Liver (tissue), 9 donors: ENCODE data around the gene MACROH2A1. TPM values are rescaled to one million over a fixed set of nuclear protein-coding genes. Genes with fewer than 3 reads are reported as not detected.

Experiments
- DNase-seq: peaks from one replicate; pipeline ENCODE4 v3.0.0-alpha.2; 2017; ENCODE audit warnings: low spot score
- H3K27ac ChIP-seq, 2 donors: one replicate each; pipeline ENCODE4 v1.7.0; 2013; ENCODE audit warnings: inconsistent platforms in 2 of 2, low read length in 2 of 2, control low read depth in 1 of 2, low read depth in 1 of 2, mild to moderate bottlenecking in 1 of 2
- H3K27me3 ChIP-seq, 4 donors: one replicate each; pipeline versions ENCODE4 v1.6.1 to v1.7.0; 2013; ENCODE audit warnings: low read length in 3 of 4, inconsistent platforms in 1 of 4, mild to moderate bottlenecking in 1 of 4, moderate library complexity in 1 of 4; ENCODE audit not compliant: control insufficient read depth in 4 of 4, insufficient read depth in 4 of 4
- H3K36me3 ChIP-seq, 4 donors: one replicate each; pipeline versions ENCODE4 v1.6.1 to v1.7.0; 2013; ENCODE audit warnings: low read length in 3 of 4, mild to moderate bottlenecking in 3 of 4, low read depth in 1 of 4, moderate library complexity in 1 of 4; ENCODE audit not compliant: control insufficient read depth in 4 of 4, insufficient read depth in 3 of 4
- H3K4me1 ChIP-seq, 4 donors: one replicate each; pipeline versions ENCODE4 v1.6.1 to v1.7.0; 2013; ENCODE audit warnings: low read length in 3 of 4, mild to moderate bottlenecking in 3 of 4, moderate library complexity in 1 of 4; ENCODE audit not compliant: control insufficient read depth in 4 of 4, insufficient read depth in 4 of 4
- H3K4me3 ChIP-seq, 3 donors: one replicate each; pipeline versions ENCODE4 v1.6.1 to v1.7.0; 2013; ENCODE audit warnings: low read length in 3 of 3, control low read depth in 1 of 3, low read depth in 1 of 3, mild to moderate bottlenecking in 1 of 3
- H3K9ac ChIP-seq, 2 donors: one replicate each; pipeline ENCODE4 v1.7.0; 2013; ENCODE audit warnings: low read length in 2 of 2, mild to moderate bottlenecking in 2 of 2, moderate library complexity in 2 of 2, control low read depth in 1 of 2, low read depth in 1 of 2
- H3K9me3 ChIP-seq, 4 donors: one replicate each; pipeline versions ENCODE4 v1.6.1 to v1.7.0; 2013; ENCODE audit warnings: low read length in 3 of 4; ENCODE audit not compliant: control insufficient read depth in 4 of 4
- ATF3 ChIP-seq: IDR thresholded peaks from 2 replicates; pipeline ENCODE4 v1.6.1; 2016; ENCODE audit warnings: antibody characterized with exemption
- CTCF ChIP-seq: fragments of 150-350 bp; IDR thresholded peaks from 2 replicates; pipeline ENCODE4 v1.5.1; 2017; ENCODE audit warnings: improper control_type of control experiment, low read depth, low read length; ENCODE audit not compliant: missing input control
- EGR1 ChIP-seq, 2 donors: IDR thresholded peaks; 2 replicates each; pipeline ENCODE4 v1.6.1; 2016 to 2018; ENCODE audit warnings: antibody characterized with exemption in 2 of 2, low read depth in 2 of 2
- FOXA1 ChIP-seq: IDR thresholded peaks from 2 replicates; pipeline ENCODE4 v1.6.1; 2016; ENCODE audit warnings: antibody characterized with exemption
- FOXA2 ChIP-seq: IDR thresholded peaks from 2 replicates; pipeline ENCODE4 v1.6.1; 2016; ENCODE audit warnings: antibody characterized with exemption
- GABPA ChIP-seq, 2 donors: IDR thresholded peaks in 1 of 2; conservative IDR thresholded peaks in 1 of 2; 2 replicates each; pipeline ENCODE4 v1.6.1; 2016; ENCODE audit warnings: antibody characterized with exemption in 2 of 2, mild to moderate bottlenecking in 1 of 2, moderate library complexity in 1 of 2
- HNF4A ChIP-seq, 2 donors: conservative IDR thresholded peaks; 2 replicates each; pipeline ENCODE4 v1.6.1; 2016; ENCODE audit warnings: antibody characterized with exemption in 2 of 2, mild to moderate bottlenecking in 2 of 2
- HNF4G ChIP-seq: IDR thresholded peaks from 2 replicates; pipeline ENCODE4 v1.6.1; 2016; ENCODE audit warnings: antibody characterized with exemption
- JUND ChIP-seq, 2 donors: IDR thresholded peaks; 2 replicates each; pipeline ENCODE4 v1.6.1; 2016; ENCODE audit warnings: antibody characterized with exemption in 2 of 2
- MAX ChIP-seq: IDR thresholded peaks from 2 replicates; pipeline ENCODE4 v1.6.1; 2016; ENCODE audit warnings: antibody characterized with exemption
- NR2F2 ChIP-seq: IDR thresholded peaks from 2 replicates; pipeline ENCODE4 v1.6.1; 2016; ENCODE audit warnings: antibody characterized with exemption
- RAD21 ChIP-seq, 2 donors: IDR thresholded peaks; 2 replicates each; pipeline ENCODE4 v1.6.1; 2016; ENCODE audit warnings: antibody characterized with exemption in 2 of 2, mild to moderate bottlenecking in 2 of 2
- RXRA ChIP-seq, 2 donors: IDR thresholded peaks; 2 replicates each; pipeline ENCODE4 v1.6.1; 2017 to 2018; ENCODE audit warnings: antibody characterized with exemption in 2 of 2, mild to moderate bottlenecking in 1 of 2
- SP1 ChIP-seq: IDR thresholded peaks from 2 replicates; pipeline ENCODE4 v1.6.1; 2018; ENCODE audit warnings: antibody characterized with exemption, mild to moderate bottlenecking
- TAF1 ChIP-seq: conservative IDR thresholded peaks from 2 replicates; pipeline ENCODE4 v1.6.1; 2016; ENCODE audit warnings: antibody characterized with exemption, mild to moderate bottlenecking
- YY1 ChIP-seq: IDR thresholded peaks from 2 replicates; pipeline ENCODE4 v1.6.1; 2016; ENCODE audit warnings: antibody characterized with exemption, mild to moderate bottlenecking
- WGBS: extraction: QIAGEN DNeasy Blood & Tissue Kit; methylation state at CpG from one replicate; pipeline ENCODE4 v1.1.7; 2013; 5-methylcytosine and 5-hydroxymethylcytosine counted together
- polyA plus RNA-seq, 2 donors: library from polyadenylated mRNA; stranded (reverse) in 1 of 2; unstranded in 1 of 2; fragments of 200-250 nt in 1 of 2; fragments of >200 nt in 1 of 2; fragmentation: Nextera tagmentation in 1 of 2; extraction: Ambion mirVana in 1 of 2; gene quantifications; one replicate each; pipeline versions ENCODE4 v1.2.1 to v1.2.3, GENCODE V29; 2013 to 2015
- total RNA-seq, 2 donors: library from RNA; depleted of rRNA; stranded (reverse); fragments of >200 nt; gene quantifications; one replicate each; pipeline ENCODE4 v1.2.3, GENCODE V29; 2014
- TF ChIP-seq, protein P1 (sequence below): IDR thresholded peaks from 2 replicates; pipeline ENCODE4 v1.6.1; 2016; ENCODE audit warnings: antibody characterized with exemption, mild to moderate bottlenecking
- TF ChIP-seq, protein P2 (sequence below): IDR thresholded peaks from 2 replicates; pipeline ENCODE4 v1.6.1; 2016; ENCODE audit warnings: antibody characterized with exemption
- donor health status: healthy.
- donor health status: healthy.
- donor health status: healthy.
- donor health status: healthy.
- donor health status: healthy.

The MACROH2A1 gene
- total and polyA plus RNA-seq, 4 donors, result 33.7 to 113 (median 62.7) TPM

DNA sequence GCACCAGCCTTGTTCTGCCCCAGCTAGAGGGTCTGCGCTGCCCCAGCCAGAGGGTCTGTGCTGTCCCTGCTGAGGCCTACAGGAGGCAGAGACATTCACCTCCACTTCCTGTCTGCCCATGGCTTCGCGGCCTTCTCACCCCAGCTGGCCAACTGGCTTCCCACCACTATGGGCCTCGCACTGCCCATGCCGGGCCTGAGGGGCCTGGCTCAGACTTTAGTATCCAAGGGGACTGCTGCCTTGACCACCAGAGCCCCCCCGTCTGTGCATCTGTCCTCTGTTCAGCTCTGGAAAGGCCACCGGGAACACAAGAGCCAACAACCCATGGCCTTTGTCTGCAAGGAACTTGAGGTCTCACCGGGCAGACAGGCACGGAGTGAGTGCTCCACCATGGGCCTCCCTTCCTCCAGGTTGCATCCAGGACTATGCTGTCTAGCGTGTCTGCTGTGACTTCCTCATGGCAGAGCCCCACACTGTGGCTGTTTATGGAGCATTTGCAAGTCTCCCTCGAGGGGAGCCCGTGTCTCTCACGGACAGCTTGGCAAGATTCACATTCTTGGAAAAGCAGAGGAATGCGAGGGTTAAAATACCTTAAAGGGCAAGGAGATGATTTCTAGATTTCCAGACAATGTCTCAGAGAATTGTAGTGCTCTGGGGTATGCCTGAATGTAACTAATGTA, 46.4 kb upstream of the MACROH2A1 start:
- Histone ChIP-seq H3K9me3 (peaks cover 0 to 4% (median 1%) of the 10 kb centered on the region in 4 donors), H3K27me3 (no peaks in the 10 kb centered on the region), H3K4me1 (no peaks in the 10 kb centered on the region), H3K36me3 (no peaks in the 10 kb centered on the region), H3K9ac (no peak overlapping the region), H3K27ac (no peak overlapping the region), H3K4me3 (no peak overlapping the region)
- DNase-seq, result no peak
- TF ChIP-seq ATF3 (no peak), EGR1 (IDR thresholded peaks at IDR 0.05; ENCODE audit: low read depth in 2 of 2) (no peak), HNF4G (no peak), YY1 (no peak), RAD21 (IDR thresholded peaks at IDR 0.05) (no peak)
- TF ChIP-seq, protein P1, sequence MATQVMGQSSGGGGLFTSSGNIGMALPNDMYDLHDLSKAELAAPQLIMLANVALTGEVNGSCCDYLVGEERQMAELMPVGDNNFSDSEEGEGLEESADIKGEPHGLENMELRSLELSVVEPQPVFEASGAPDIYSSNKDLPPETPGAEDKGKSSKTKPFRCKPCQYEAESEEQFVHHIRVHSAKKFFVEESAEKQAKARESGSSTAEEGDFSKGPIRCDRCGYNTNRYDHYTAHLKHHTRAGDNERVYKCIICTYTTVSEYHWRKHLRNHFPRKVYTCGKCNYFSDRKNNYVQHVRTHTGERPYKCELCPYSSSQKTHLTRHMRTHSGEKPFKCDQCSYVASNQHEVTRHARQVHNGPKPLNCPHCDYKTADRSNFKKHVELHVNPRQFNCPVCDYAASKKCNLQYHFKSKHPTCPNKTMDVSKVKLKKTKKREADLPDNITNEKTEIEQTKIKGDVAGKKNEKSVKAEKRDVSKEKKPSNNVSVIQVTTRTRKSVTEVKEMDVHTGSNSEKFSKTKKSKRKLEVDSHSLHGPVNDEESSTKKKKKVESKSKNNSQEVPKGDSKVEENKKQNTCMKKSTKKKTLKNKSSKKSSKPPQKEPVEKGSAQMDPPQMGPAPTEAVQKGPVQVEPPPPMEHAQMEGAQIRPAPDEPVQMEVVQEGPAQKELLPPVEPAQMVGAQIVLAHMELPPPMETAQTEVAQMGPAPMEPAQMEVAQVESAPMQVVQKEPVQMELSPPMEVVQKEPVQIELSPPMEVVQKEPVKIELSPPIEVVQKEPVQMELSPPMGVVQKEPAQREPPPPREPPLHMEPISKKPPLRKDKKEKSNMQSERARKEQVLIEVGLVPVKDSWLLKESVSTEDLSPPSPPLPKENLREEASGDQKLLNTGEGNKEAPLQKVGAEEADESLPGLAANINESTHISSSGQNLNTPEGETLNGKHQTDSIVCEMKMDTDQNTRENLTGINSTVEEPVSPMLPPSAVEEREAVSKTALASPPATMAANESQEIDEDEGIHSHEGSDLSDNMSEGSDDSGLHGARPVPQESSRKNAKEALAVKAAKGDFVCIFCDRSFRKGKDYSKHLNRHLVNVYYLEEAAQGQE, result no peak
- 87% methylated on average over 14 of the region's 14 CpGs for WGBS

- no peak overlapping the region for H3K4me3 ChIP-seq
- no peaks in the 10 kb centered on the region for H3K27me3 ChIP-seq
- H3K4me1 ChIP-seq, result no peaks in the 10 kb centered on the region
- no peak for DNase-seq
- peaks cover 0 to 4% (median 1%) of the 10 kb centered on the region in 4 donors for H3K9me3 ChIP-seq
- no peak overlapping the region for H3K27ac ChIP-seq
- no peak overlapping the region for H3K9ac ChIP-seq
- TF ChIP-seq GABPA (IDR thresholded peaks at IDR 0.05 in 1 of 2, conservative IDR thresholded peaks at IDR 0.05 in 1 of 2) (no peak), EGR1 (IDR thresholded peaks at IDR 0.05; ENCODE audit: low read depth in 2 of 2) (no peak), YY1 (no peak), RXRA (IDR thresholded peaks at IDR 0.05) (no peak), ATF3 (no peak), TAF1 (no peak), NR2F2 (no peak), RAD21 (IDR thresholded peaks at IDR 0.05) (no peak), SP1 (no peak), HNF4G (no peak), FOXA2 (no peak), FOXA1 (no peak), JUND (IDR thresholded peaks at IDR 0.05) (no peak), CTCF (no peak), MAX (no peak), HNF4A (conservative IDR thresholded peaks at IDR 0.05) (no peak)
- TF ChIP-seq, protein P1, result no peak
- TF ChIP-seq, protein P2, sequence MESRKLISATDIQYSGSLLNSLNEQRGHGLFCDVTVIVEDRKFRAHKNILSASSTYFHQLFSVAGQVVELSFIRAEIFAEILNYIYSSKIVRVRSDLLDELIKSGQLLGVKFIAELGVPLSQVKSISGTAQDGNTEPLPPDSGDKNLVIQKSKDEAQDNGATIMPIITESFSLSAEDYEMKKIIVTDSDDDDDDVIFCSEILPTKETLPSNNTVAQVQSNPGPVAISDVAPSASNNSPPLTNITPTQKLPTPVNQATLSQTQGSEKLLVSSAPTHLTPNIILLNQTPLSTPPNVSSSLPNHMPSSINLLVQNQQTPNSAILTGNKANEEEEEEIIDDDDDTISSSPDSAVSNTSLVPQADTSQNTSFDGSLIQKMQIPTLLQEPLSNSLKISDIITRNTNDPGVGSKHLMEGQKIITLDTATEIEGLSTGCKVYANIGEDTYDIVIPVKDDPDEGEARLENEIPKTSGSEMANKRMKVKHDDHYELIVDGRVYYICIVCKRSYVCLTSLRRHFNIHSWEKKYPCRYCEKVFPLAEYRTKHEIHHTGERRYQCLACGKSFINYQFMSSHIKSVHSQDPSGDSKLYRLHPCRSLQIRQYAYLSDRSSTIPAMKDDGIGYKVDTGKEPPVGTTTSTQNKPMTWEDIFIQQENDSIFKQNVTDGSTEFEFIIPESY, result no peak
- no peaks in the 10 kb centered on the region for H3K36me3 ChIP-seq
- WGBS, result 91% methylated on average over 6 of the region's 6 CpGs
Measured at GRCh38 chr5:135444881-135445280, 45.9 kb upstream of the MACROH2A1 start.
